H9 (cell line): Measurements from ENCODE around the gene NRP1. TPM values are rescaled to one million over a fixed set of nuclear protein-coding genes. Genes with fewer than 3 reads are reported as not detected.

Experiments used
- DNase-seq: peaks from one replicate; pipeline ENCODE4 v3.0.0-alpha.2; 2017
- H2AFZ ChIP-seq: one replicate; pipeline ENCODE4 v1.6.1; 2013; ENCODE audit warnings: mild to moderate bottlenecking, low read length, control low read depth, moderate library complexity
- H2AK5ac ChIP-seq: 2 replicates; pipeline ENCODE4 v1.6.1; 2013; ENCODE audit warnings: low read length, control low read depth, mixed read lengths; ENCODE audit not compliant: insufficient read length
- H2BK120ac ChIP-seq: one replicate; pipeline ENCODE4 v1.6.1; 2013; ENCODE audit warnings: low read depth, mild to moderate bottlenecking, low read length, control low read depth, inconsistent platforms; ENCODE audit not compliant: poor library complexity, severe bottlenecking
- H2BK12ac ChIP-seq: 2 replicates; pipeline ENCODE4 v1.6.1; 2013; ENCODE audit warnings: low read length, control low read depth, mixed read lengths, low read depth; ENCODE audit not compliant: insufficient read length
- H2BK15ac ChIP-seq: 2 replicates; pipeline ENCODE4 v1.6.1; 2013; ENCODE audit warnings: low read depth, low read length, control low read depth
- H2BK20ac ChIP-seq: one replicate; pipeline ENCODE4 v1.6.1; 2013; ENCODE audit warnings: low read depth, mild to moderate bottlenecking, low read length, control low read depth, inconsistent platforms; ENCODE audit not compliant: poor library complexity, severe bottlenecking
- H2BK5ac ChIP-seq: 2 replicates; pipeline ENCODE4 v1.6.1; 2013; ENCODE audit warnings: low read length, control low read depth, mixed read lengths; ENCODE audit not compliant: insufficient read length
- H3K14ac ChIP-seq: 2 replicates; pipeline ENCODE4 v1.6.1; 2013; ENCODE audit warnings: low read length, control low read depth; ENCODE audit not compliant: insufficient read depth
- H3K18ac ChIP-seq: 2 replicates; pipeline ENCODE4 v1.6.1; 2013; ENCODE audit warnings: low read depth, mild to moderate bottlenecking, mixed read lengths, low read length, control low read depth; ENCODE audit not compliant: insufficient read length
- H3K23ac ChIP-seq: 2 replicates; pipeline ENCODE4 v1.6.1; 2013; ENCODE audit warnings: low read length, control low read depth, mixed read lengths, low read depth; ENCODE audit not compliant: insufficient read length
- H3K23me2 ChIP-seq: 2 replicates; pipeline ENCODE4 v1.6.1; 2013; ENCODE audit warnings: low read depth, mild to moderate bottlenecking, mixed read lengths, low read length, control low read depth; ENCODE audit not compliant: insufficient read length, poor library complexity, severe bottlenecking
- H3K27ac ChIP-seq: 2 replicates; pipeline ENCODE4 v1.5.1; 2013; ENCODE audit warnings: low read length, control low read depth, mixed read lengths, low read depth; ENCODE audit not compliant: insufficient read length
- H3K27me3 ChIP-seq: 2 replicates; pipeline ENCODE4 v1.6.1; 2013; ENCODE audit warnings: low read length, control low read depth, inconsistent platforms; ENCODE audit not compliant: insufficient read depth
- H3K4ac ChIP-seq: 2 replicates; pipeline ENCODE4 v1.6.1; 2013; ENCODE audit warnings: low read depth, mild to moderate bottlenecking, control low read depth, inconsistent platforms, low read length, moderate library complexity
- H3K4me1 ChIP-seq: 2 replicates; pipeline ENCODE4 v1.6.1; 2013; ENCODE audit warnings: low read length, control low read depth, inconsistent platforms; ENCODE audit not compliant: insufficient read depth
- H3K4me2 ChIP-seq: 2 replicates; pipeline ENCODE4 v1.6.1; 2013; ENCODE audit warnings: low read length, control low read depth, mixed read lengths; ENCODE audit not compliant: insufficient read length, insufficient read depth
- H3K56ac ChIP-seq: 2 replicates; pipeline ENCODE4 v1.6.1; 2013; ENCODE audit warnings: low read depth, mild to moderate bottlenecking, mixed read lengths, low read length, control low read depth; ENCODE audit not compliant: insufficient read length
- H3K79me1 ChIP-seq: 2 replicates; pipeline ENCODE4 v1.6.1; 2013; ENCODE audit warnings: low read depth, mild to moderate bottlenecking, moderate library complexity, low read length, control low read depth, inconsistent platforms; ENCODE audit not compliant: insufficient read depth, poor library complexity, severe bottlenecking
- H3K79me2 ChIP-seq: 2 replicates; pipeline ENCODE4 v1.6.1; 2013; ENCODE audit warnings: low read length, control low read depth, inconsistent platforms; ENCODE audit not compliant: insufficient read depth
- H3K9ac ChIP-seq: 2 replicates; pipeline ENCODE4 v1.6.1; 2013; ENCODE audit warnings: low read length, control low read depth, mixed read lengths; ENCODE audit not compliant: insufficient read length; ENCODE audit errors: extremely low read depth
- H3K9me3 ChIP-seq: one replicate; pipeline ENCODE4 v1.6.1; 2013; ENCODE audit warnings: low read depth, low read length, inconsistent platforms; ENCODE audit not compliant: control insufficient read depth
- H3T11ph ChIP-seq: one replicate; pipeline ENCODE4 v1.6.1; 2013; ENCODE audit warnings: mild to moderate bottlenecking, low read length, control low read depth, inconsistent platforms
- H4K20me1 ChIP-seq: one replicate; pipeline ENCODE4 v1.6.1; 2013; ENCODE audit not compliant: control insufficient read depth, insufficient read length, insufficient read depth
- H4K5ac ChIP-seq: 2 replicates; pipeline ENCODE4 v1.6.1; 2013; ENCODE audit warnings: low read depth, mild to moderate bottlenecking, mixed read lengths, low read length, control low read depth; ENCODE audit not compliant: insufficient read length
- H4K8ac ChIP-seq: replicated peaks from 2 replicates; pipeline ENCODE4 v1.6.1; 2013; ENCODE audit warnings: low read length, control low read depth, mixed read lengths, low read depth; ENCODE audit not compliant: insufficient read length
- H4K91ac ChIP-seq: 2 replicates; pipeline ENCODE4 v1.6.1; 2013; ENCODE audit warnings: low read depth, mild to moderate bottlenecking, moderate library complexity, mixed read lengths, low read length, control low read depth; ENCODE audit not compliant: insufficient read length
- H3K27ac Mint-ChIP-seq, 3 experiments: 2 replicates in 2 of 3; 3 replicates in 1 of 3; pipeline ENCODE4 v1.8.0; 2020 to 2021; ENCODE audit warnings: mixed read lengths in 3 of 3, mild to moderate bottlenecking in 1 of 3, moderate library complexity in 1 of 3
- H3K27me3 Mint-ChIP-seq: 2 replicates; pipeline ENCODE4 v1.8.0; 2021; ENCODE audit warnings: low read depth, mild to moderate bottlenecking, moderate library complexity, mixed read lengths
- H3K36me3 Mint-ChIP-seq, 3 experiments: 2 replicates in 2 of 3; 3 replicates in 1 of 3; pipeline ENCODE4 v1.8.0; 2020 to 2021; ENCODE audit warnings: low read depth in 3 of 3, mixed read lengths in 3 of 3; ENCODE audit not compliant: insufficient read depth in 1 of 3
- H3K4me1 Mint-ChIP-seq, 2 experiments: 2 replicates each; pipeline ENCODE4 v1.8.0; 2020; ENCODE audit warnings: mixed read lengths in 2 of 2
- H3K4me3 Mint-ChIP-seq, 2 experiments: 2 replicates in 1 of 2; 3 replicates in 1 of 2; pipeline ENCODE4 v1.8.0; 2020 to 2021; ENCODE audit warnings: mild to moderate bottlenecking in 2 of 2, mixed read lengths in 2 of 2, moderate library complexity in 1 of 2
- H3K9me3 Mint-ChIP-seq, 2 experiments: 2 replicates in 1 of 2; 3 replicates in 1 of 2; pipeline ENCODE4 v1.8.0; 2020; ENCODE audit warnings: mild to moderate bottlenecking in 2 of 2, mixed read lengths in 2 of 2, moderate library complexity in 1 of 2
- CTCF ChIP-seq: fragments of 200-600 bp; sonication (generic); conservative IDR thresholded peaks from 3 replicates; pipeline ENCODE4 v1.8.0; 2021; ENCODE audit warnings: antibody characterized with exemption, mild to moderate bottlenecking
- WGBS: extraction: QIAGEN DNeasy Blood & Tissue Kit; methylation state at CpG from one replicate; pipeline ENCODE4 v1.1.7; 2013; ENCODE audit warnings: missing lambda C conversion rate, low lambda C conversion rate, mixed read lengths; ENCODE audit not compliant: insufficient read length; ENCODE audit errors: extremely low coverage; 5-methylcytosine and 5-hydroxymethylcytosine counted together
- total RNA-seq: library from RNA; stranded (reverse); gene quantifications from 2 replicates; pipeline ENCODE4 v1.2.1, GENCODE V29; 2021

Gene NRP1
- total RNA-seq, 1 experiment from 2014 or later, result 4.6 TPM

GRCh38 chr10:33187427-33187999, 147.0 kb downstream of the NRP1 start:
- Histone ChIP-seq H4K8ac (no peak overlapping the region), H4K20me1 (no peaks in the 10 kb centered on the region), H3K27me3 (no peaks in the 10 kb centered on the region), H3K79me2 (no peaks in the 10 kb centered on the region), H3K23me2 (no peaks in the 10 kb centered on the region), H2BK12ac (no peak overlapping the region), H2BK5ac (no peak overlapping the region), H3K27ac (no peak overlapping the region), H3K9me3 (no peaks in the 10 kb centered on the region), H4K91ac (no peak overlapping the region), H3K56ac (no peak overlapping the region), H2AK5ac (no peak overlapping the region), H3K9ac (no peak overlapping the region), H3K23ac (no peak overlapping the region), H3K14ac (no peak overlapping the region), H3K4me1 (peaks cover 10% of the 10 kb centered on the region; the same call in 1 of the 2 replicates), H3T11ph (no peak overlapping the region), H3K4me2 (no peak overlapping the region), H3K79me1 (no peaks in the 10 kb centered on the region), H2AFZ (no peak overlapping the region), H3K4ac (no peak overlapping the region), H4K5ac (no peak overlapping the region), H2BK120ac (no peak overlapping the region), H2BK15ac (no peak overlapping the region), H3K18ac (no peak overlapping the region), H2BK20ac (no peak overlapping the region)
- Mint-ChIP-seq H3K27me3 (peaks cover 4% of the 10 kb centered on the region), H3K4me3 (no peak overlapping the region), H3K4me1 (peaks cover 18 to 19% of the 10 kb centered on the region in 2 experiments), H3K36me3 (no peaks in the 10 kb centered on the region), H3K9me3 (no peaks in the 10 kb centered on the region), H3K27ac (no peak overlapping the region)
- no CpG with 5 or more reads among the region's 9 CpGs for WGBS
- TF ChIP-seq CTCF, result no peak
- DNase-seq, result peak; percentile 41
